Myocyte (in vitro differentiated cells): Measurements from ENCODE around the gene HOXC11. TPM values are rescaled to one million over a fixed set of nuclear protein-coding genes. Genes with fewer than 3 reads are reported as not detected.

Source experiments
- DNase-seq: peaks from one replicate; pipeline ENCODE4 v3.0.0-alpha.2; 2012; ENCODE audit warnings: low read depth
- total RNA-seq: library from RNA; depleted of rRNA; stranded (reverse); fragments of >200 nt; gene quantifications from 2 replicates; pipeline ENCODE4 v1.2.3, GENCODE V29; 2014

HOXC11 gene
- total RNA-seq, 1 donor from 2014 or later: 2.2 TPM

- no peak for DNase-seq
These were observed 1.2 kb upstream of the HOXC11 start for GRCh38 chr12:53971686-53972085.

GRCh38 chr12:53972152-53972702 is 699 bp upstream of the HOXC11 start:
- DNase-seq: no peak

- peak; percentile 73 for DNase-seq
These were observed 513 bp downstream of the HOXC11 start for GRCh38 chr12:53973236-53974042.

- DNase-seq: peak; percentile 74
These were observed 1.4 kb downstream of the HOXC11 start, which contains the start of gene HOTAIR for GRCh38 chr12:53974084-53975063. TSS of gene HOTAIR (minus strand) at chr12:53974954.

- DNase-seq: no peak
These were observed 2.1 kb downstream of the HOXC11 start for GRCh38 chr12:53975064-53975471.

- DNase-seq: no peak
These were observed 2.7 kb downstream of the HOXC11 start for GRCh38 chr12:53975479-53976152.

GRCh38 chr12:53976172-53976822 is 3.4 kb downstream of the HOXC11 start:
- DNase-seq: no peak

- DNase-seq: no peak
These were observed 4.1 kb downstream of the HOXC11 start for GRCh38 chr12:53976823-53977595.

- no peak for DNase-seq
These were observed 4.9 kb downstream of the HOXC11 start for GRCh38 chr12:53977596-53978445.

- DNase-seq: no peak
These were observed 5.8 kb downstream of the HOXC11 start for GRCh38 chr12:53978477-53979356.

- no peak for DNase-seq
These were observed 7.3 kb downstream of the HOXC11 start for GRCh38 chr12:53980104-53980801.

- DNase-seq: no peak
These were observed 8.0 kb downstream of the HOXC11 start for GRCh38 chr12:53980802-53981496.

GRCh38 chr12:53981634-53982565 is 9.0 kb downstream of the HOXC11 start:
- DNase-seq: no peak

GRCh38 chr12:53982648-53983567 is 10.0 kb downstream of the HOXC11 start:
- no peak for DNase-seq
